Omental fat pad (tissue), 4 donors: Measurements from ENCODE around the gene MCCD1. TPM values are rescaled to one million over a fixed set of nuclear protein-coding genes. Genes with fewer than 3 reads are reported as not detected.
A peak's percentile ranks its signal among the peaks of the same experiment; 100 is the strongest.

Experiments used
- ATAC-seq: fragments of 150-250 bp; one replicate; pipeline ENCODE4 v1.9.1; 2016; ENCODE audit warnings: mild to moderate bottlenecking, moderate library complexity; ENCODE audit not compliant: low FRiP score
- DNase-seq: peaks from one replicate; pipeline ENCODE4 v3.0.0-alpha.2; 2019; ENCODE audit warnings: low spot score
- total RNA-seq, 4 donors: library from RNA; depleted of rRNA; stranded (reverse); fragments of >200 nt; gene quantifications; one replicate each; pipeline ENCODE4 v1.1.0, GENCODE V29; 2016
- TF ChIP-seq, protein P1 (sequence below), 3 donors: fragments of 450-650 bp; IDR thresholded peaks; one replicate each; pipeline ENCODE4 v1.5.1; 2016 to 2017; ENCODE audit warnings: antibody characterized with exemption in 3 of 3, mild to moderate bottlenecking in 3 of 3, moderate library complexity in 2 of 3

MCCD1 gene
- total RNA-seq, 4 donors from 2014 or later, result not detected

GRCh38 chr6:31557443-31558317, 28.9 kb downstream of the MCCD1 start:
- ATAC-seq (no peak), DNase-seq (no peak)
- TF ChIP-seq, protein P1, sequence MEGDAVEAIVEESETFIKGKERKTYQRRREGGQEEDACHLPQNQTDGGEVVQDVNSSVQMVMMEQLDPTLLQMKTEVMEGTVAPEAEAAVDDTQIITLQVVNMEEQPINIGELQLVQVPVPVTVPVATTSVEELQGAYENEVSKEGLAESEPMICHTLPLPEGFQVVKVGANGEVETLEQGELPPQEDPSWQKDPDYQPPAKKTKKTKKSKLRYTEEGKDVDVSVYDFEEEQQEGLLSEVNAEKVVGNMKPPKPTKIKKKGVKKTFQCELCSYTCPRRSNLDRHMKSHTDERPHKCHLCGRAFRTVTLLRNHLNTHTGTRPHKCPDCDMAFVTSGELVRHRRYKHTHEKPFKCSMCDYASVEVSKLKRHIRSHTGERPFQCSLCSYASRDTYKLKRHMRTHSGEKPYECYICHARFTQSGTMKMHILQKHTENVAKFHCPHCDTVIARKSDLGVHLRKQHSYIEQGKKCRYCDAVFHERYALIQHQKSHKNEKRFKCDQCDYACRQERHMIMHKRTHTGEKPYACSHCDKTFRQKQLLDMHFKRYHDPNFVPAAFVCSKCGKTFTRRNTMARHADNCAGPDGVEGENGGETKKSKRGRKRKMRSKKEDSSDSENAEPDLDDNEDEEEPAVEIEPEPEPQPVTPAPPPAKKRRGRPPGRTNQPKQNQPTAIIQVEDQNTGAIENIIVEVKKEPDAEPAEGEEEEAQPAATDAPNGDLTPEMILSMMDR (IDR thresholded peaks at IDR 0.05), result no peak

DNA sequence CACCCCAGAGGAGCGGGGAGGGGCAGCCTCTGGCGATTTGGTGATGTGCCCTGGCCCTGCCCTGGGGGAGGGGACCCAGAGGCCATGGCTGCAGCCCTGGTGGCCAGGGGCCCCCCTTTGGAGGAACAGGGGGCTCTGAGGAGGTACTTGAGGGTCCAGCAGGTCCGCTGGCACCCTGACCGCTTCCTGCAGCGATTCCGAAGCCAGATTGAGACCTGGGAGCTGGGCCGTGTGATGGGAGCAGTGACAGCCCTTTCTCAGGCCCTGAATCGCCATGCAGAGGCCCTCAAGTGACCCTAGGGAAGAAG, 29.5 kb downstream of the MCCD1 start:
- ATAC-seq (no peak), DNase-seq (no peak)
- TF ChIP-seq, protein P1 (IDR thresholded peaks at IDR 0.05), result no peak

- ATAC-seq (peak; percentile 56), DNase-seq (no peak)
- TF ChIP-seq, protein P1 (IDR thresholded peaks at IDR 0.05), result no peak
Observed at GRCh38 chr6:31558631-31559500, 30.1 kb downstream of the MCCD1 start.

GRCh38 chr6:31559606-31559957, 30.8 kb downstream of the MCCD1 start:
- DNase-seq (no peak), ATAC-seq (no peak)
- TF ChIP-seq, protein P1 (IDR thresholded peaks at IDR 0.05), result no peak

GRCh38 chr6:31559958-31560696, 31.4 kb downstream of the MCCD1 start:
- DNase-seq (no peak), ATAC-seq (peak; percentile 56)
- TF ChIP-seq, protein P1 (IDR thresholded peaks at IDR 0.05), result no peak

- TF ChIP-seq, protein P1 (IDR thresholded peaks at IDR 0.05), result no peak
- ATAC-seq (no peak), DNase-seq (no peak)
Observed at GRCh38 chr6:31560697-31561058, 31.9 kb downstream of the MCCD1 start.
